HG03460 (cell line): Measurements from ENCODE around the gene ZC3H12A.

Source experiments
- ATAC-seq: cut with Tn5 transposase; IDR thresholded peaks from one replicate; pipeline ENCODE4 v1.9.1; 2021; ENCODE audit not compliant: unreplicated experiment

The ZC3H12A gene

DNA sequence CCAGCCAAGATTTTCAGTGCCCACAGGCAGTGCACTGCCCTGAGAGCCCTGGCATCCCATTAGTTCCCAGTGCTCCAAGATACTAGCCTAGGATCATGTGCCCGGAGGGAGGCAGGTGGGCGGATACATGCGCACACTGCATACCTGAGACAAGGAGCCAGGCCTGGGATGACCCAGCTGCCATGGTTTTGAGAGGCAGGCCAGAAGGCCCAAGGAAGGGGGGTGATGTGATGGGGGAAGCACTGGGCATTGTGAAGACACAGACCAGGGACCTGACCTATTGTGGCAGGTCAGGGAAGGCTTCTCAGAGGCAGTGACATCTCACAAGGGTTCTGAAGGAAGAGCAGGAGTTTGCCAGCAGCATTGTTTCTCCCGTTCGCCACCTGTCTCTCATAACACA is 3.6 kb downstream of the ZC3H12A start:
- ATAC-seq: no peak

DNA sequence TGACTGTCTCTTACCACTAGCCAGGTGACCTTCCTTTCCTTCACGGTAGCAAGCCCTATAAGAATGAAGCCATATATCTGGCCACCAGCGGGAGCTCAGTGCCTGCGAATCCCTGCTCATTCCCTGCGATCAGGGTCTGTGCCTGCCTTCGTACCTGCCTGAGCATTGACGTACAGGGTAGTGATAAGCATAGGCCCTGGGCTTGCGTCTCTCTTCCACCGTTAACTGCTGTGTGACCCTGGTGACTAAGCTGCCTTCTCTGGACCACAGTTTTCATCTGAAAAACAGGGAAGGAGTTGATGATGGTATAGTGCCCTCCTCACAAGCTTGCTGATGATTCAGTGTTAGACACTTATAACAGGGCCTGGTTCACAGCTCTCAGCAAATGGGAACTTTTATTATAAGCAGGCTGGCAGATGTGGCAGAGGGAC is 4.1 kb downstream of the ZC3H12A start:
- ATAC-seq: no peak

DNA sequence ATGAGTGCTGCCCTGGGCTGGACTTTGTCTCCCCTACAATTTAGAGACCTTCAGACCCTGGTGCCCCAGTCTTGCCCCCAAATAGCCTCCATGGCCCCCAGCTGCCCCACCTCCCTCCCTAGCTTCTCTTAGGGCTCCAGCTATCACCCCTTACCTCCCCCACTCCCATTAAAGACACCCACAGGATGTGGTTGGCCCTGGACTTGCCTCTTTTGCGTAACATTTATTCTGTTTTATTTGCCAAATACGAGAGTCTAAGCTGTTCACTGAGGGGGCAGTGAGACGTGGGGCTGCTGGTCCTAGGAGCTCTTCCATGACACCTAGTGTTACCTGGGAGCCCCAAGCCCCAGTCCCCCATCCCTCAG is 4.5 kb downstream of the ZC3H12A start:
- no peak for ATAC-seq

DNA sequence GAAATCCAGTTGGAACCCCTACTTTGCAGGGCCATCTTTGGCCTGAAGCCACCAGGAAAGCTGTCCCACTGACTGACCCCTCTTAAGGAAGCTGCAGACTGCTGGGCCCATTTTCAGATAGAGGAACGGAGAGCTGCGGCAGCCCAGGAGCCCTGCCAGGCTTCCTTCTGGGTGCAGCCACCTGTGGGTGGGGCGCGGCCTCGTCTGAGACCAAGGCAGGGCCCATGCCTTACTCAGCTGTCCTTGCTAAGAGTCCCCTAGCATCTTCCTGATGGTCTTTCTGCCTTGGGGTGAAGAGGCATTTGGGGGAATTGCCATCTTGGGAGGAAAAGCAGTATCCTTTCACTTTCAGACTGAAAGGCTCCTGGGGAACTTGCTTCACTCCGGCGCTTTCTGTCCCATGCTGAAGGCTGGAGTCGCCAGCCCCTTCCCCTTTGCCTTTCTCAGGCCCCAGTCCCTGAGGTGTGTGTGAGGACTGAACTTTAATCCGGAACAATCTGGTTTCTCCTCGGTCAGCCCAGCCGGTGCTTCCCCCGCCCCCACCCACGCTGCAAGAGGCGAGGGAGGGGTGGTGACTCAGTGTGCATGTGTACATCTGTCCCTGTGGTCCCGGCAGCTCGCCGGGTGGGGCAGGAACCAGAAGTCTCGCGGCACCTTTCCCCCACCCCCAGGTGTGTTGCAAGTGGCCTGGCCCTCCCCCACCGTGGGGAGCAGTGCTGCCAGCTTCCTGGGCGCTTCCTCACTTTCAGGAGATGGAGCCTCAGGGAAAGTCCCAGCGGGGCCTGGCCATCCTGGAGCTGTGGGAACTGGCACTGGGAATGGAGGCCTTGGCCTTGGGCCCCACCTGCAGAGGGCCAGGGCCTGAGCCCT is 5.1 kb downstream of the ZC3H12A start:
- peak; percentile 35 for ATAC-seq

DNA sequence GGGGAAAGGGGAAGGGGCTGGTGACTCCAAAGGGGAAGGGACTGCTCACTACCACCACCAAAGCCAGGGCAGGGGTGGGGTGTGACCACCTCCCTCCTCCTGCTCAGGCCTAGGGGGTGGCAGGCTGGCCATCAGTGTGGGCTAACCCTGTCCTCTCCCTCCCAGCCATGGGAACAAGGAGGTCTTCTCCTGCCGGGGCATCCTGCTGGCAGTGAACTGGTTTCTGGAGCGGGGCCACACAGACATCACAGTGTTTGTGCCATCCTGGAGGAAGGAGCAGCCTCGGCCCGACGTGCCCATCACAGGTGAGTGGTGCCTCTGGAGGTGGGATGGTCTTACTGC is 5.7 kb downstream of the ZC3H12A start:
- ATAC-seq: no peak

DNA sequence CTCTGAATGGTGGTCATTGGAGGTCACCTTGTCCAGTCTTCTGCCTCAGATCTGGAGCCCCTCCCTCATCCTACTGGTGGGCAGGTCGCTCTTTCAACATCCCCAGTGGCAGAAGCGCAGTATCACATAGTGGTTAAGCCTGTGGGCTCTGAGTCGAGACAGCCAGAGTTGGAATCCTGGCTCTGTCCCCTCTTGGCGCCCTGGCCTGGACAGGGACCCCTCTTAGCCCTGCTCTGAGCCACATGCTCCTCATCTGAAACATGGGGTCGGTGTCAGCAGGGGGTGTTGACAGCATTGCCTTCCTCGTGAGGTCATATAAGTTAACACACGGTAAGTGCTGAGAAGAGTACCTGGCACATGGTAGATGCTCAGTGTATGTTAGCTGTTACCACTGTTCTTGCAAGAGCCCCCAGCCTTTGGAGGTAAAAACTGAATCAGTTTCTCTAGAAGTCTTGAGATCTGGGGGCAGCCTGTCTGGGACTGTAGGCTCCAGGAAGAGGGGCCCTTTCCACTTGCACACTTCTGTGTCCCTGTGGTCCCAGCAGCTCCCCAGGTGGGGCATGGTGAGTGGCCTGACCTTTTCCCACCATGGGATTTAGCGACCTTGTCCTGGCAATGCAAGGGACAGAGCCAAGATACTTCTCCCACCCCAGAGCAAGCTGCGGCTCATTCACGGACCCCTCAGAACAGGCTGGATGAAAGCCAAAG is 6.4 kb downstream of the ZC3H12A start:
- no peak for ATAC-seq

DNA sequence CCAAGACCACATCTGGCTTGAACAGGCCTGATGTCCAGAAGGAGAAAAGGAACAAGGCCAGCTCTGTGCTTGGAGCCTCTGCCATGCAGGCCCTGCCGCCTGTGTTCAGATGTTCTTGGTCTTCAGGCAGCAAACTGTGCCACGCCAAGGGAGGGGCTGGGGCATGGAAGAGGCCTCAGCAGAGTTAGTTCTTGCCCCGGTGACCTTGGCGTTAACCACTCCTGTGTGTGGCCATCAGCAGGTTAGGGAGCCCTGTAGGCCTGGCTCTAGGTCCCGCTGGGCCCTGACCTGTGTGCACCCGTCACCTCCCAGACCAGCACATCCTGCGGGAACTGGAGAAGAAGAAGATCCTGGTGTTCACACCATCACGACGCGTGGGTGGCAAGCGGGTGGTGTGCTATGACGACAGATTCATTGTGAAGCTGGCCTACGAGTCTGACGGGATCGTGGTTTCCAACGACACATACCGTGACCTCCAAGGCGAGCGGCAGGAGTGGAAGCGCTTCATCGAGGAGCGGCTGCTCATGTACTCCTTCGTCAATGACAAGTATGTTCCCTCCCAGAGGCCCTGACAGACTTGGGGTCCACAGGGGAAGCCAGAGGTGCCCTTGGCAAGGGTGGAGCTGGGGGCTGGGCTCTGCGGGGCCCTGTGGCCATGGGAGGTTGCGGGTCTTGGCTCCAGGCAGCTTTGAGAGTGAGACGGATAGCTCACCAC is 7.1 kb downstream of the ZC3H12A start:
- ATAC-seq: no peak

DNA sequence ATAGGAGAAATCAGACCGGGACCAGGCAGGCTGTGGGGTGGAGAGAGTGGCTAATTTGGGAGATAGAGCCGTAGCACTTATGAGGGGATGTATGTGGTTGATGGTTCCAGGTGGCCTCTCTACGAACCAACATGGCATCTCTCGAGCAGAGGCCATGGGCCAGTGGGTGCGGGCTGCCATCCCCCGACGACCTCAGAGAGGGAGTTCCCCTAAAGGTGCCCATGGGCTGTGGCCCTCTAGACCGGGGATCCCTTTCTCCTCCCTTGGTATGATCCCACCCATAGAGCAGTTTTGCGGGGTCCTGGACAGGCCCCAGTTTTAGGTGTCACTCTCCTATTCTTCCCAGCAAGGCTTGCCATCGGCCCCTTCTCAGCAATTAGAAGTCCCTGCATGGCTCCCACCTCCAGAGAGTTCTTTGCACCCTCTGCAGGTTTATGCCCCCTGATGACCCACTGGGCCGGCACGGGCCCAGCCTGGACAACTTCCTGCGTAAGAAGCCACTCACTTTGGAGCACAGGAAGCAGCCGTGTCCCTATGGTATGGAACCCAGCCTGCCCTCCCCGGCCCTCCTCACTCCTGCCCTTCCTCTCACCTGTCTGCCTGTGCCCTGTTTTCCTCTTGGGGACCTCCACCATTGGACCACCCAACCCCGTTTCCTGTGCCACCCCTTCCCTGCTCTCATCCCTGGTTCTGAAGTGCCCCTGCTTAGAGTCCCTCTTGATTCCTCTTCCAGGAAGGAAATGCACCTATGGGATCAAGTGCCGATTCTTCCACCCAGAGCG is 7.8 kb downstream of the ZC3H12A start:
- no peak for ATAC-seq

GRCh38 chr1:37482796-37483744 is 8.7 kb downstream of the ZC3H12A start:
- no peak for ATAC-seq

GRCh38 chr1:37483785-37484184 is 9.4 kb downstream of the ZC3H12A start:
- ATAC-seq: no peak

- ATAC-seq: no peak
Observed at GRCh38 chr1:37484325-37485051, 10.1 kb downstream of the ZC3H12A start.

GRCh38 chr1:37485902-37486679 is 11.7 kb downstream of the ZC3H12A start:
- no peak for ATAC-seq

DNA sequence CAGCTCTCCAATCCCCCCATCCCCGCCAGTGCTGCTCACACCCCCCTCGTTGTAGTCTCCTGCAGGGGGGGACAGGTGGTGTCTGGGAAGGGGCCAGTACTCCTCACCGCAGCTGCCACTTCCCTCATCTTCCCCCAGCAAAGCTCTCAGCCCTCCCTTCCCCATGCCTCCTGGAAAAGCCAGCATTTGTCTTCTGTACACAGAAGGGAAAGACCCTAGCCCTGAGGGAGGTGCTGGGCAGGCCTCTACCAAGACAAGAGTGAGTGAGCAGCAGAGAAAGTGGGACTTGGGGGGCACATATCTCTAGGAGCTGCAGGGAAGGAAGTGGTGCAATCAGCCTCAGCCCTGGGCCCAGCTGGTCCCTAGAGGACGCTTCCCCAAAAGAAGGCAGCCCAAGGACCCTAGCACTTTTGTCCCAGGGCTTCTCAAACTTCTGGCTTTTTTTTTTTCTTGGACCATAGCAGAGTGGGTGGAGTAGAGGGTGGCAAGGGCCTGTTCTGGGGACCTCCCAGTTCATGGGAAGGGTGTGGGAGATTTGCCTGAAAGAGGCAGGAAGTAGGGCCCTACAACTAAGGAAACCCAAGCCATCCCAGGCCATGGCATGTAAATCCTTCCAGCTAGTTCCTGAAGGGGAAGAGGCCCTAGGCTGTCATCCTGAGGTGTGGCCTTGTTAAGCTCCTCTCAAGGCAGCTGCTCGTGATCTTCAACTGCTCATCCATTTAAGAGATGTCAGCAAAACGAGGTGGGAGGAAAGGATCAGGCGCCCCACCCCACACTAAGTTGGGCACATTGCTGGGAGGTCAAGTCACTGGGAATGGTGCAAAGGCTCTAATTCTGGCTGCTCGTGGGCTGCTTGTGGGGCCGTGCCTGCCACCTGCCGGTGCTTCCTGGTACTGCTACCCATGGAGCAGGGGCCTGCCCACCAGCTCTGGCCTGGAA is 12.6 kb downstream of the ZC3H12A start:
- no peak for ATAC-seq

GRCh38 chr1:37487619-37487984 is 13.2 kb downstream of the ZC3H12A start:
- no peak for ATAC-seq

DNA sequence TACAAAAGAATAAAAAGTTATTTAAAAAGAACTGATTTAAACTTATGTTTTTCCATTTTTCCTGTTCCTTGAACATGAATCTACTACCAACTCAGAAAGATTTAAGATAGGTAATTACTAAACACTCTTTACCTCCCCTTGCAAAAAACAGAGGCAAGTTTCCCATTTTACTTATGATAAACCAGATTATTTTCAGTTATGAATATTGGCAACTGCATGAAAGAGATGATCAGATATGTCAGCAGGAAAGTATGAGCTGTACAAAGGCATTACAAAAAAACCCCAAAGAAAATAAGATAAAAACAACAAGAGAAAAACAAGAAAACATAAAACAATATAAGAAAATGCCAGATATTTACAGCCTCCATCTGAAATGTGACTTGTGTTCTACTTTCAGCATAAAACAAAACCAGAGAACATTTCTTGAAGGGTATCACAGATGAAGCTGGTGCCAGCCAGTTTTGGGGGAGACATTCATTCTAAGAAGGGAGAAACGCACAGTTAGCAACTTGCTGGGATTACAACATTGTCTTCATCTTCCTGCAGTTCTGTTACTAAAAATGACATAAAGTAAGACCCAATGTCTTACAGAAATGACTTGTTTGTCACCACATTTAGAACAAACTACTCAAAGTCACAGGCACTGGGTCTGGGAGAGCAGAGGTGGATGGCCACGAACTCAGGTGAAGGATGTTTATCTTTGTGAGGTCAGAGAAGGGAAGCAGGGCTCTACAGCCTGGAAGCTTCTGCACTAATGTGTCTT is 19.1 kb downstream of the ZC3H12A start:
- ATAC-seq: no peak

GRCh38 chr1:37495875-37496274 is 21.5 kb downstream of the ZC3H12A start:
- no peak for ATAC-seq

- ATAC-seq: no peak
Observed at GRCh38 chr1:37497832-37498231, 23.5 kb downstream of the ZC3H12A start.
